H4 (cell line): Measurements from ENCODE around the gene LASP1NB. TPM values are rescaled to one million over a fixed set of nuclear protein-coding genes. Genes with fewer than 3 reads are reported as not detected.

Experiments
- DNase-seq: peaks from one replicate; pipeline ENCODE4 v3.0.0-alpha.2; 2015; ENCODE audit warnings: low spot score
- total RNA-seq: library from RNA; depleted of rRNA; stranded (reverse); fragments of >200 nt; shearing (Covaris generic); gene quantifications from 2 replicates; pipeline ENCODE4 v1.2.3, GENCODE V29; 2014; rRNA removed

Gene LASP1NB

DNA sequence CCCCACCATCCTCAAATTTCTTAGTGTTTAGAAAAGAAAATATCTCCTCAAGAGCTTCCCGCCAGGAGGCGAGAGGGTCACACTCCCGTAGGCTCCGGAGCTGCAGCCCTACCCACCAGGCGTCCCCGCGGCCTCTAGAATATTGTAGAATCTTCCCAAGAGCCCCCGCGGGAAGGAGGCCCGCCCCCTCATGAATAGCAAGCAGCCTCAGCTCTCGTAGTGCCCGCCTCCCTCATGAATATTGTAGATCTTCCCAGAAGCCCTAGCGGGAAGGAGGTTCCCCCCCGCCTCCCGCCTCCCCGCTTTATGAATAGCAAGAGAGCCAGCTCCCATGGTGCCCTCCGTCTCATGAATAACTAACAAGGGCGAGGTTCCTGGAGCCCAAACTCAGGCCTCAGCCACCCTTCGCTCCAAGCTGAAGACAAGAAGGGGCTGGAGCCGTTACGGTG lies 41.9 kb downstream of the LASP1NB start, which contains the start of gene FBXO47:
TSS of gene FBXO47 (minus strand) at position 114 of the 449 bp plus-strand sequence. CDS start 4,378 bp downstream, outside the sequence.
- no peak for DNase-seq

DNA sequence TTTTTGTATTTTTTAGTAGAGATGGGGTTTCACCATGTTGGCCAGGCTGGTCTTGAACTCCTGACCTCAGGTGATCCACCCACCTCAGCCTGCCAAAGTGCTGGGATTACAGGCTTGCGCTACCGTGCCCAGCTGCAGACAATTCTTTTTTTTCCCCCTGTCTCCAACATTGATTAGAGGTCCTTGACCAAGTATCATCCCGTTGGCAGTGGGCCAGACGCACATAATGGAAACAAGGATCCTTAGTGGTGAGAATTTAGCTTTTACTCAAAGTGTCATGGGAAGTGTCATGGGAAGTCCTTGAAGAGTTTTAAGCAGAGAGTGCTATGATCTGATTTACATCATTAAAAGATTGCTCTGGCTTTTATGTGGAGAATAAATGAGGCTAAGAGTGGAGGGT lies 43.9 kb downstream of the LASP1NB start:
- no peak for DNase-seq

DNA sequence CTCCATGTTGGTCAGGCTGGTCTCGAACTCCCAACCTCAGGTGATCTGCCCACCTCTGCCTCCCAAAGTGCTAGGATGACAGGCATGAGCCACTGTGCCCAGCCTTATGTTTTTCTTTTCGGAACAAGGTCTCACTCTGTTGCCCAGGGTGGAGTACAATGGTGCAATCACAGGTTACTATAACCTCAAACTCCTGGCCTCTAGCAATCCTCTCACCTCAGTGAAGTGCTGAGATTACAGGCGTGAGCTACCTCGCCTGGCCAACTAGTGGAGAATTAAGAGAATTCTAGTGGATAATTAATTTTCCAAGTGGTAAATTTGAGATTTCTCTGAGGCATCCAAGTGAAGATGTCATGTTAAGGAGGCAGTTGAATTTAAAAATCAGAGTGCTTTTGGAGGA lies 44.7 kb downstream of the LASP1NB start:
- DNase-seq, result no peak

DNA sequence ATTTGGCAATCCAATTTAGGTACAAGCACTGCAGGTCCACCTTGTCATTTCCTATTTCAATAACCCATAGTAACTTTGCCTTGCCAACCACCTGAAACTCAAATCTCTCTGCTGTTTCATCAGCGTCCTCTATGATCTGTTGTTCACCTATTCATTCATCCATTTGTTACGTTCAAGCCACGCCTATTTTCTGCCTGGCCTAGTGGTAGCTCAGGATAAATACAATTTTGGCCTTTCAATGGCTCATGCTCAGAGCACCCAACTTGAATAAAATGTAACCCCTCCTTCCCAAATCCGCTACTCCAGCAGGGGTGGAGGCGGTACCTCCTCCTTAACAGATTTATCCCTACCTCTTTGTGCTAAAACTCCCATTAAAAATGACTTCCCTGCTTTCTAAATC lies 45.4 kb downstream of the LASP1NB start:
- no peak for DNase-seq

DNA sequence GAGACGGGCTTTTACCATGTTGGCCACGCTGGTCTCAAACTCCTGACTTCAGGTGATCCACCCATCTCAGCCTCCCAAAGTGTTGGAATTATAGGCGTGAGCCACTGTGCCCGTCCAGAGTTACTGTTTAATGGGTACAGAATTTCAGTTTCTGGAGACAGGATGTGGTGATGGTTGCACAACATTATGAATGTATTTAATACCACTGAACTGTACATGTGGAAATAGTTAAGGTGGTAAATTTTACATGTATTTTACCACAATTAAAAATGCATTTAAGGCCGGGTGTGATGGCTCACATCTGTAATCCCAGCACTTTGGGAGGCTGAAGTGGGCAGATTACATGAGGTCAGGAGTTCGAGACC lies 50.8 kb downstream of the LASP1NB start:
- peak; percentile 46 for DNase-seq

DNA sequence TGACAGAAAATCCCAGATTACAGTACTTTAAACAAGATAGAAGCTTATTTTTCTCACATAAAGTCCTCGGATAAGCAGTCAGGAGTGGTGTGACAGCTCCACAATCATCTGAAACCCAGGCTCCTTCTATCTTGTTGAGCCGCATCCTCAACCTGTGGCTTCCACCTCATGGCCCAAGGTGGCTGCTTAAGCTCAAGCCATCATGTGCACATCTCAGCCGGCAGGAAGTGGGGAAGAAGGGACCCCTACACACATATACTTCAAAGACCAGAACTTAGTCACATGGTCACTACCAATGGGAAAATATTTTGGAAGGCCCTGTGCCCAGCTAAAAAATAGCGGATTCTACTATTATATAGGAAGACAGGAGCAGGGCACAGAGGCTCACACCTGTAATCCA lies 52.8 kb downstream of the LASP1NB start:
- no peak for DNase-seq

Other genes with a start within 250 kb of the LASP1NB start
- 7.8 and 13.6 TPM in 2 replicates for gene MLLT6, start 220.3 kb upstream of the LASP1NB start, total RNA-seq
- 2.3 and 6.7 TPM in 2 replicates for gene CISD3, start 195.3 kb upstream of the LASP1NB start, total RNA-seq
- 1.6 and 3.9 TPM in 2 replicates for gene PCGF2, start 177.3 kb upstream of the LASP1NB start, total RNA-seq
- gene PSMB3, start 172.9 kb upstream of the LASP1NB start, total RNA-seq, result 592 and 607 TPM in 2 replicates
- 24.6 and 32.4 TPM in 2 replicates for gene PIP4K2B, start 126.1 kb upstream of the LASP1NB start, total RNA-seq
- gene CWC25, start 100.3 kb upstream of the LASP1NB start, total RNA-seq, result 5.2 and 8.1 TPM in 2 replicates
- 1,542 and 1,557 TPM in 2 replicates for gene RPL23, start 71.9 kb upstream of the LASP1NB start, total RNA-seq
- 99.0 and 133 TPM in 2 replicates for gene LASP1, start 55.6 kb upstream of the LASP1NB start, total RNA-seq
- gene FBXO47, start 41.8 kb downstream of the LASP1NB start, total RNA-seq, result not detected in 2 replicates
- gene PLXDC1, start 226.0 kb downstream of the LASP1NB start, total RNA-seq, result 0.21 TPM in 1 of 2 replicates, not detected in the other
- not detected in 2 replicates for gene ARL5C, start 240.5 kb downstream of the LASP1NB start, total RNA-seq